GM21390 (cell line): Measurements from ENCODE around the gene SLC31A2.

ENCODE experiments used
- ATAC-seq: cut with Tn5 transposase; IDR thresholded peaks from one replicate; pipeline ENCODE4 v1.9.1; 2021; ENCODE audit not compliant: unreplicated experiment

SLC31A2 gene

GRCh38 chr9:113184539-113184938 lies 33.7 kb downstream of the SLC31A2 start:
- no peak for ATAC-seq

- ATAC-seq, result no peak
Observed at GRCh38 chr9:113185271-113185670, 34.5 kb downstream of the SLC31A2 start.

GRCh38 chr9:113186137-113186755 lies 35.4 kb downstream of the SLC31A2 start:
- no peak for ATAC-seq

GRCh38 chr9:113187929-113188595 lies 37.3 kb downstream of the SLC31A2 start:
- no peak for ATAC-seq

GRCh38 chr9:113192455-113192854 lies 41.6 kb downstream of the SLC31A2 start:
- ATAC-seq, result no peak

- ATAC-seq, result no peak
Observed at GRCh38 chr9:113199683-113200329, 49.0 kb downstream of the SLC31A2 start.

GRCh38 chr9:113205432-113205831 lies 54.6 kb downstream of the SLC31A2 start:
- no peak for ATAC-seq

GRCh38 chr9:113205861-113206260 lies 55.1 kb downstream of the SLC31A2 start:
- ATAC-seq, result no peak

- ATAC-seq, result no peak
Observed at GRCh38 chr9:113210815-113211214, 60.0 kb downstream of the SLC31A2 start.
